HEK293 (cell line): ENCODE data around the gene ING4.

Source experiments
- EGR2 ChIP-seq: fragments of 450-650 bp; formaldehyde crosslinking; IDR thresholded peaks from 2 replicates; pipeline ENCODE4 v1.5.1; 2016; ENCODE audit warnings: low read depth, missing biosample characterization, missing genetic modification characterization
- GLI2 ChIP-seq: fragments of 450-650 bp; formaldehyde crosslinking; IDR thresholded peaks from 2 replicates; pipeline ENCODE4; 2017; ENCODE audit warnings: missing biosample characterization, missing genetic modification characterization, low read depth, borderline replicate concordance
- GLI4 ChIP-seq: fragments of 450-650 bp; formaldehyde crosslinking; IDR thresholded peaks from 2 replicates; pipeline ENCODE4 v1.5.1; 2016; ENCODE audit warnings: missing biosample characterization, missing genetic modification characterization
- REST ChIP-seq: fragments of 450-650 bp; formaldehyde crosslinking; IDR thresholded peaks from 2 replicates; pipeline ENCODE4 v1.5.1; 2016; ENCODE audit warnings: missing biosample characterization, missing genetic modification characterization
- SP2 ChIP-seq: fragments of 450-650 bp; formaldehyde crosslinking; IDR thresholded peaks from 2 replicates; pipeline ENCODE4 v1.5.1; 2016; ENCODE audit warnings: missing biosample characterization, missing genetic modification characterization
- SP3 ChIP-seq: fragments of 450-650 bp; formaldehyde crosslinking; IDR thresholded peaks from 2 replicates; pipeline ENCODE4 v1.5.1; 2016; ENCODE audit warnings: missing biosample characterization, missing genetic modification characterization
- TCF7L2 ChIP-seq: IDR thresholded peaks from 2 replicates; pipeline ENCODE4 v1.6.1; 2011; ENCODE audit warnings: low read depth, mild to moderate bottlenecking, inconsistent platforms, low read length, moderate library complexity, borderline replicate concordance
- ZBTB20 ChIP-seq: fragments of 450-650 bp; formaldehyde crosslinking; IDR thresholded peaks from 2 replicates; pipeline ENCODE4 v1.5.1; 2016; ENCODE audit warnings: missing biosample characterization, missing genetic modification characterization
- ZBTB7A ChIP-seq: fragments of 450-650 bp; formaldehyde crosslinking; IDR thresholded peaks from 2 replicates; pipeline ENCODE4 v1.5.1; 2016; ENCODE audit warnings: low read depth, missing biosample characterization, missing genetic modification characterization
- ZFHX2 ChIP-seq: fragments of 450-650 bp; formaldehyde crosslinking; conservative IDR thresholded peaks from 2 replicates; pipeline ENCODE4 v1.5.1; 2016; ENCODE audit warnings: missing biosample characterization, missing genetic modification characterization
- ZFP69B ChIP-seq: fragments of 450-650 bp; formaldehyde crosslinking; IDR thresholded peaks from 2 replicates; pipeline ENCODE4 v1.5.1; 2016; ENCODE audit warnings: missing biosample characterization, missing genetic modification characterization
- ZIC2 ChIP-seq: fragments of 450-650 bp; formaldehyde crosslinking; IDR thresholded peaks from 2 replicates; pipeline ENCODE4 v1.5.1; 2016; ENCODE audit warnings: missing biosample characterization, missing genetic modification characterization
- ZNF112 ChIP-seq: fragments of 450-650 bp; formaldehyde crosslinking; IDR thresholded peaks from 2 replicates; pipeline ENCODE4 v1.5.0; 2017; ENCODE audit warnings: missing biosample characterization, missing genetic modification characterization
- ZNF132 ChIP-seq: fragments of 450-650 bp; formaldehyde crosslinking; IDR thresholded peaks from 2 replicates; pipeline ENCODE4 v1.5.1; 2017; ENCODE audit warnings: missing biosample characterization, missing genetic modification characterization, borderline replicate concordance
- ZNF211 ChIP-seq: fragments of 450-650 bp; formaldehyde crosslinking; IDR thresholded peaks from 2 replicates; pipeline ENCODE4 v1.5.1; 2016; ENCODE audit warnings: low read depth, missing biosample characterization, missing genetic modification characterization
- ZNF24 ChIP-seq: fragments of 450-650 bp; formaldehyde crosslinking; IDR thresholded peaks from 2 replicates; pipeline ENCODE4 v1.5.1; 2016; ENCODE audit warnings: missing biosample characterization, missing genetic modification characterization
- ZNF302 ChIP-seq: fragments of 450-650 bp; formaldehyde crosslinking; IDR thresholded peaks from 2 replicates; pipeline ENCODE4 v1.5.1; 2016; ENCODE audit warnings: missing biosample characterization, missing genetic modification characterization, low read depth
- ZNF521 ChIP-seq: fragments of 450-650 bp; formaldehyde crosslinking; IDR thresholded peaks from 2 replicates; pipeline ENCODE4 v1.5.1; 2017; ENCODE audit warnings: missing biosample characterization, mild to moderate bottlenecking, missing genetic modification characterization
- ZNF529 ChIP-seq: fragments of 450-650 bp; formaldehyde crosslinking; IDR thresholded peaks from 2 replicates; pipeline ENCODE4 v1.5.1; 2017; ENCODE audit warnings: missing genetic modification characterization, missing biosample characterization; ENCODE audit not compliant: insufficient replicate concordance
- ZNF626 ChIP-seq: fragments of 450-650 bp; sonication (Bioruptor Pico); formaldehyde crosslinking; IDR thresholded peaks from 2 replicates; pipeline ENCODE4 v1.5.1; 2018; ENCODE audit warnings: missing biosample characterization, missing genetic modification characterization, inconsistent platforms
- ZNF664 ChIP-seq: fragments of 450-650 bp; formaldehyde crosslinking; IDR thresholded peaks from 2 replicates; pipeline ENCODE4 v1.5.1; 2016; ENCODE audit warnings: missing biosample characterization, missing genetic modification characterization
- ZNF692 ChIP-seq: fragments of 450-650 bp; formaldehyde crosslinking; IDR thresholded peaks from 2 replicates; pipeline ENCODE4 v1.5.1; 2016; ENCODE audit warnings: missing biosample characterization, missing genetic modification characterization
- ZNF777 ChIP-seq: fragments of 450-650 bp; formaldehyde crosslinking; IDR thresholded peaks from 2 replicates; pipeline ENCODE4 v1.5.1; 2017; ENCODE audit warnings: missing biosample characterization, missing genetic modification characterization, borderline replicate concordance
- TF ChIP-seq, protein P1 (sequence below): fragments of 450-650 bp; formaldehyde crosslinking; IDR thresholded peaks from 2 replicates; pipeline ENCODE4 v1.5.1; 2017; ENCODE audit warnings: missing biosample characterization, missing genetic modification characterization
- TF ChIP-seq, protein P2 (sequence below): fragments of 450-650 bp; IDR thresholded peaks from 2 replicates; pipeline ENCODE4 v1.5.1; 2018; ENCODE audit warnings: missing biosample characterization, mild to moderate bottlenecking, missing genetic modification characterization
- TF ChIP-seq, protein P3 (sequence below): fragments of 450-650 bp; formaldehyde crosslinking; IDR thresholded peaks from 2 replicates; pipeline ENCODE4 v1.5.1; 2016; ENCODE audit warnings: missing biosample characterization, missing genetic modification characterization, low read depth
- TF ChIP-seq, protein P4 (sequence below): fragments of 450-650 bp; formaldehyde crosslinking; IDR thresholded peaks from 2 replicates; pipeline ENCODE4 v1.5.1; 2017; ENCODE audit warnings: missing biosample characterization, missing genetic modification characterization

The ING4 gene

GRCh38 chr12:6603095-6603567, 59.8 kb downstream of the ING4 start (continued):
- TF ChIP-seq REST (tag by site-specific recombination) (no peak), ZNF664 (tag by site-specific recombination) (no peak), ZIC2 (peak; percentile 40; the same call in 1 of the 2 replicates), SP3 (tag by site-specific recombination) (peak; percentile 61), ZBTB20 (tag by site-specific recombination) (no peak), ZNF132 (tag by site-specific recombination) (no peak), SP2 (peak; percentile 43), ZNF211 (tag by site-specific recombination) (no peak), ZNF626 (tag by site-specific recombination) (no peak), ZNF24 (tag by site-specific recombination) (no peak), ZNF302 (tag by site-specific recombination) (no peak), ZNF529 (tag by site-specific recombination) (no peak), EGR2 (tag by site-specific recombination) (peak; percentile 61), ZNF777 (tag by site-specific recombination) (no peak), GLI4 (tag by site-specific recombination) (no peak), ZFHX2 (tag by site-specific recombination) (peak; percentile 43), GLI2 (tag by site-specific recombination) (no peak), ZBTB7A (tag by site-specific recombination) (no peak), ZNF521 (tag by site-specific recombination) (no peak), ZNF112 (tag by site-specific recombination) (no peak), ZNF692 (no peak), ZFP69B (tag by site-specific recombination) (no peak), TCF7L2 (no peak)
- TF ChIP-seq, protein P1, sequence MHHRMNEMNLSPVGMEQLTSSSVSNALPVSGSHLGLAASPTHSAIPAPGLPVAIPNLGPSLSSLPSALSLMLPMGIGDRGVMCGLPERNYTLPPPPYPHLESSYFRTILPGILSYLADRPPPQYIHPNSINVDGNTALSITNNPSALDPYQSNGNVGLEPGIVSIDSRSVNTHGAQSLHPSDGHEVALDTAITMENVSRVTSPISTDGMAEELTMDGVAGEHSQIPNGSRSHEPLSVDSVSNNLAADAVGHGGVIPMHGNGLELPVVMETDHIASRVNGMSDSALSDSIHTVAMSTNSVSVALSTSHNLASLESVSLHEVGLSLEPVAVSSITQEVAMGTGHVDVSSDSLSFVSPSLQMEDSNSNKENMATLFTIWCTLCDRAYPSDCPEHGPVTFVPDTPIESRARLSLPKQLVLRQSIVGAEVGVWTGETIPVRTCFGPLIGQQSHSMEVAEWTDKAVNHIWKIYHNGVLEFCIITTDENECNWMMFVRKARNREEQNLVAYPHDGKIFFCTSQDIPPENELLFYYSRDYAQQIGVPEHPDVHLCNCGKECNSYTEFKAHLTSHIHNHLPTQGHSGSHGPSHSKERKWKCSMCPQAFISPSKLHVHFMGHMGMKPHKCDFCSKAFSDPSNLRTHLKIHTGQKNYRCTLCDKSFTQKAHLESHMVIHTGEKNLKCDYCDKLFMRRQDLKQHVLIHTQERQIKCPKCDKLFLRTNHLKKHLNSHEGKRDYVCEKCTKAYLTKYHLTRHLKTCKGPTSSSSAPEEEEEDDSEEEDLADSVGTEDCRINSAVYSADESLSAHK (tag by site-specific recombination): no peak
- TF ChIP-seq, protein P2, sequence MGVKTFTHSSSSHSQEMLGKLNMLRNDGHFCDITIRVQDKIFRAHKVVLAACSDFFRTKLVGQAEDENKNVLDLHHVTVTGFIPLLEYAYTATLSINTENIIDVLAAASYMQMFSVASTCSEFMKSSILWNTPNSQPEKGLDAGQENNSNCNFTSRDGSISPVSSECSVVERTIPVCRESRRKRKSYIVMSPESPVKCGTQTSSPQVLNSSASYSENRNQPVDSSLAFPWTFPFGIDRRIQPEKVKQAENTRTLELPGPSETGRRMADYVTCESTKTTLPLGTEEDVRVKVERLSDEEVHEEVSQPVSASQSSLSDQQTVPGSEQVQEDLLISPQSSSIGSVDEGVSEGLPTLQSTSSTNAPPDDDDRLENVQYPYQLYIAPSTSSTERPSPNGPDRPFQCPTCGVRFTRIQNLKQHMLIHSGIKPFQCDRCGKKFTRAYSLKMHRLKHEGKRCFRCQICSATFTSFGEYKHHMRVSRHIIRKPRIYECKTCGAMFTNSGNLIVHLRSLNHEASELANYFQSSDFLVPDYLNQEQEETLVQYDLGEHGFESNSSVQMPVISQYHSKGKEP (tag by site-specific recombination): no peak
- TF ChIP-seq, protein P3, sequence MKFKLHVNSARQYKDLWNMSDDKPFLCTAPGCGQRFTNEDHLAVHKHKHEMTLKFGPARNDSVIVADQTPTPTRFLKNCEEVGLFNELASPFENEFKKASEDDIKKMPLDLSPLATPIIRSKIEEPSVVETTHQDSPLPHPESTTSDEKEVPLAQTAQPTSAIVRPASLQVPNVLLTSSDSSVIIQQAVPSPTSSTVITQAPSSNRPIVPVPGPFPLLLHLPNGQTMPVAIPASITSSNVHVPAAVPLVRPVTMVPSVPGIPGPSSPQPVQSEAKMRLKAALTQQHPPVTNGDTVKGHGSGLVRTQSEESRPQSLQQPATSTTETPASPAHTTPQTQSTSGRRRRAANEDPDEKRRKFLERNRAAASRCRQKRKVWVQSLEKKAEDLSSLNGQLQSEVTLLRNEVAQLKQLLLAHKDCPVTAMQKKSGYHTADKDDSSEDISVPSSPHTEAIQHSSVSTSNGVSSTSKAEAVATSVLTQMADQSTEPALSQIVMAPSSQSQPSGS (tag by site-specific recombination): no peak
- TF ChIP-seq, protein P4, sequence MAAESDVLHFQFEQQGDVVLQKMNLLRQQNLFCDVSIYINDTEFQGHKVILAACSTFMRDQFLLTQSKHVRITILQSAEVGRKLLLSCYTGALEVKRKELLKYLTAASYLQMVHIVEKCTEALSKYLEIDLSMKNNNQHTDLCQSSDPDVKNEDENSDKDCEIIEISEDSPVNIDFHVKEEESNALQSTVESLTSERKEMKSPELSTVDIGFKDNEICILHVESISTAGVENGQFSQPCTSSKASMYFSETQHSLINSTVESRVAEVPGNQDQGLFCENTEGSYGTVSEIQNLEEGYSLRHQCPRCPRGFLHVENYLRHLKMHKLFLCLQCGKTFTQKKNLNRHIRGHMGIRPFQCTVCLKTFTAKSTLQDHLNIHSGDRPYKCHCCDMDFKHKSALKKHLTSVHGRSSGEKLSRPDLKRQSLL: no peak
